HG02623 (cell line): ENCODE data around the gene UPB1.

Experiments
- ATAC-seq: cut with Tn5 transposase; IDR thresholded peaks from one replicate; pipeline ENCODE4 v1.9.1; 2021; ENCODE audit warnings: moderate library complexity; ENCODE audit not compliant: unreplicated experiment

The UPB1 gene

GRCh38 chr22:24503137-24503842 is 8.2 kb downstream of the UPB1 start:
- no peak for ATAC-seq

- no peak for ATAC-seq
Measured at GRCh38 chr22:24503843-24504338, 8.8 kb downstream of the UPB1 start.

- ATAC-seq = no peak
Measured at GRCh38 chr22:24504540-24504939, 9.4 kb downstream of the UPB1 start.

DNA sequence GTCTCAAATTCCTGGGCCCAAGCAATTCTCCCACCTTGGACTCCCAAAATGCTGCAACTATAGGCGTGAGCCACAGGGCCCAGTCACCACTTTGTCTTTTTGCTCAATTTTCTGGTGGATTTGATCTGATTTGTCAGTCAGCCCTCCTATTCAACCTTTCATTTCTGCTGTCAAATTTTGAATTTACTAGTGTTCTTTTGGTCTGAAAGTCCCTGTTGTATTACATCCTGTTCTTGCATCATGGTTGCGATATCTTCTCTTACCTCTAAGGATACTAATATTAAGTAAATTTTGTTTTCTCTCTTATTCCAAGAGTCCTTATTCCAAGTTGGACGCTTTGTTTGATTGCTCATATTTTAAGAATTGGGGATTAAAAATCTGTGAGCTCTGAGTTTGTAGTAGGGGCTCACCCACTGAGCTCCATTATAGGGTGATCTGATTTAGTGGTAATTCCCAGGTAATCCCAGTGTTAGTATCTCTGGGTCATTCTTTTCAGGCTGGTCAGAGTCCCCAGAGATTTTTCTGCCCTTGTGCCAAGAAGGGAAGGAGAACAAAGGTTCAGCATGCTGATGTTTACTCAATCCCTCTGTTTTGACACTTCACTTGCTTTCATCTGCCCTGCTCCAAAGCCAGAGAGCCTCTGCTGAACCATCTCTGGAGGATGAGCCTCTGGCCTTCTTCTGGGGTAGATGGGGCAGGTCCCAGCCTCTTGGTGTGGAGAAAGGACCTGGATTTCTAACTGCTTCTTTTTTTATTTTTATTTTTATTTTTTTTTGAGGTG is 10.0 kb downstream of the UPB1 start:
- no peak for ATAC-seq

DNA sequence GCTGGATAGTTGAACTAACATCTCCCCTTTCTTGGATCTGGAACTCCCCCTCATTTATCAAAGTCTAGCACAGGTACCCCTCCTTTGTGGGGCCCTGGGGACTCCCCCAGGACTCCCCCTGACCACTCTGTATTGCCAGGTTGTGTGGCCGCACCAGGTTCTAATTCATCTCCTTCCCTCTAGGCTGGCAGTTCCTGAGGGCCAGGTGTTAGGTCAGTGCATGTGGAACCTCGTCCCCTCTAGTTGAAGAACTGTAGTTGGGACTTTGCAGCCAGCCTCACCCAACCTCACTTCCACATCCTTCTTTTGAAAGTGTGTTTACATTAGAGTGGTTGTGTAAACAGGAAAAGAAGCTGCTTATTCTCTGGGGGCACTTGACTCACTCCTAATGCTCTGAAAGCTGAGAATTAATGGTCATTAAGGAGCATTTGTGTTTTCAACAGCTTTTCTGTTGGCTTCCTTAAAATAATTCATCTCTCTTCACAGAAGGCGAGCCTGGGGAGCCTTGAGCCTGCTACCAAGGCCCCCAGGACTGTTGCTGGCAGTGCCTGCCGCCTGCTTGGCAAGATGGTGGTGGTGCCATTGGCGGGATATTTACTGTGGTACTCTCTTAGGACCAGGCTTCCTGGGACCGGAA is 11.8 kb downstream of the UPB1 start:
- no peak for ATAC-seq

- no peak for ATAC-seq
Measured at GRCh38 chr22:24507716-24508115, 12.6 kb downstream of the UPB1 start.

DNA sequence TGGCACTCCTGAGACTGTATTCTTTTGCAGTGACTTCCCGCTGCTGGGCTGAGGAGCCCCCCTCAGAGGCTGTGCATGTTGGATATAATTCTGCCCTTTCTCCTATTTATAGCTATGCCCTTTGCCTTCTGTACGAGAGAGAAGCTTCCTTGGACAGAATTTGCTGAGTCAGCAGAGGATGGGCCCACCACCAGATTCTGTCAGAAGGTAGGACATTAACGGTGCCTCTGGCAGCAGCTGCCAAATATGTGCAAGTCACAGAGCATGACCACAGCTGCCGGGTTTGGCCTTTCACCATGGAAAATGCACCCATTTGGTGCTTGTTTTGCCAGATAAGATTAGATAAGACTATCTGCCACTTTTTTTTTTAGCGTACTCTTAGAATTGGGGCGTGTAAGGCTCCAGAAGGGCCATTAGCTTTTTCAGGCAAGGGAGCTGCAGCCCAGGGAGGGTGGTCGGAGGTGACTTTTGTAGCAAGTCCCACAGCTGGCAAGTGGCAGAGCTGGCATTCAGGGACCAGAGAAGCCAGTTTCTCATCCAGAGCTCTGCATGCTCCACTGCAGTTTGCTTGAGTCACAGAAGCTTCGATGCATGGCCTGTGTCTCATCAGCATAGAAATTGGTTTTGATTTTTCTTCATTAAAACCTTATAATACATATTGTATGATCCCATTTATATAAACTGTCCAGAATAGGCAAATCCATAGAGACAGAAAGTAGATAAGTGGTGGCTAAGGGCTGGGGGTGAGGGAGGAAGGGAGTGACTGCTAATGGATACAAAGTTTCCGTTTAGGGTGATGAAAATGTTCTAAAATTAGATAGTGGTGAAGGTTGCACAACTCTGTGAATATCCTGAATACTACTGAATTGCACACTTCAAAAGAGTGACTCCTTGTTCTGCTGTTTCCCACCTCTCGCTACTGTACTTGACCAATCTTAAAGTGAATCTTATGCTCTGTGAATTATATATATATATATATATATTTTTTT is 15.8 kb downstream of the UPB1 start:
- ATAC-seq = no peak

DNA sequence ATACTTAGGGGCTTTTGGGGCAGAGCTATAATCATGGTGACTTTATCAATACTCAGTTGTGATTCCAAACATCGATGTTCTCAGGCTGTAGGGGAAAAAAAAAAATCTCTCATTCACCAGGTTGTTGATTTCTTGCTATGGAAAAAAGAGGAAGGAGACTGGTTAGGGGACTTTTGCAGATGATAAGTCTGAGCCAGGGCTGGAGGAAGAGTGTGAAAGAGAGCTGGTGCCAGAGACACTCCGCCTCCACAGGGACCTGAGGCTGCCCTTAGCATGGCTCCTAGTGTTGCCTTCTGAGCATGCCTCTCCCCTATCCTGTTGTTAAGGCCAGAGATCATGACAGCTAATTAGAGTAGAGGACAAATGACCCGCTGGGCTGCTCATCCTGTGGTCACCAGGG is 16.9 kb downstream of the UPB1 start:
- ATAC-seq = no peak

DNA sequence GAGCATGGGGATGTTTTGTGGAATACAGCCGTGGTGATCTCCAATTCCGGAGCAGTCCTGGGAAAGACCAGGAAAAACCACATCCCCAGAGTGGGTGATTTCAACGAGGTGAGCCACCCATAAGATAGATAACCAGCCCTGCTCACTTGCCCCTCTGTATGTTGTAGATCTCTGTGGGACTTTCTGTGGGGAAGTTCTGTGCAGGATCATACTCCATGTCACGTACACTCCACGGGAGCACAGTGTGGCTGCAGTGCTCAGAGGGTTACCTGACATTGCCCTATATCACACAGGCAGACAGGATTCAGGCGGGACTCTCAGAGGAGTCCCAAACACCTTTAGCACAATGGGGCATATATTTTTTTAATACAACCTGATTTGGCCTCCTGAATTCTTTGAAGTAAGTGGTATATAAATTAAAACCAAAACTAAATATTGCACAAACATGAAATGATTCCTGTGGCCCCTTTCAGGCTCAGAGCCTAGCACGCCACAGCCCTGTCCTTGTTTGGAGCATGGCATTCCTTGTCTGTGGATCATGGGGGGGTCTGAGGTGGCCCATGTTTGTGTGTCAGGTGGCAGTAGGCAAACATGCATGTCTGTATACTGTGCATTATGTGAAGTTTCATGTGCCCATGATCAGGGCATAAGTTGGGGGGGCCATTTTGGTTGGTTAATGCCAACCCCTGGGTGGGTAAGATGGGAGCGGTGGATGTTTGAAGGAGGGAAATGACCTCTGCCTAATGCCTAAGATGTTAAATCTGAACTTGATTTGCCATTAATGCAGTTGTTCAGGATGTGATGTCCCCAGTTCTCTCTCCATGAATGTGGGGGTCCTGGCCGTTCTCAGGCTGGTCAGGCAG is 18.5 kb downstream of the UPB1 start:
- no peak for ATAC-seq

DNA sequence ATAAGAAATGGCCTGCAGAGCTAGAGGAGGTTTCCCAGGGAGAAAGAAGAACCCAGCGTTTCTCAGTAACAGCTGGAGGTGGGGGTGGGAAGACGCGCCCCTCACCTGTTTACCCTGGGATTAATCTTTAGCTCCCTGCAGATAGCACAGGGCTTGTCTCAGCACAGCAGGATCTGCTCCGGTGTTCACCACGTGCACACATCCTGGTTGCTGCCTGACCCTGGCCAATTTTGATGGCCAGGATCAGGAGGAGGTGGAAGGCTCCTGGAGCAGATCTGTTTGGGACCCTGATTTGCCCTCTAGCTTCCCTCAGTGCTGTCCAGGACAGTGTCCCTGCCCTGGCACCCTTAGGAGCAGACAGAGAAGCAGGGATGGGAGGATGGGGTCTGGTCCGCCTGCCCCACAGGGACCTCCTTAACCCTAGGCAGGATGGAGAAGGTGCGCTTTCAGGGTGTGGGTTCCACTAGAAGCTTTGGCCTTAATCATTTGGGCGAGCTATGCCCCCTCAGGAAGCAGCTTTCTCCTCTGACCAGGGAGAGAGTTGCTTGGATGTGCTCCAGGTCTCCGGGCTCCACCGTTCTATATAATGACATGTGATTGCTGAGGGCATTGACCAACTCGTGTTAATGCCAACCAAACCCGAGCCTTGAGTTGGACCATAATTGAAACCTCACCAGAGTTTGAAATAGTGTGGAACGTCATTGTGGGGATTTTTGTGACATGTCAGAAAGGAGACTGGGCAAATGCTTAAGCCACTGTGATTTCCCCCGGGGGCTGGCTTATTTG is 19.3 kb downstream of the UPB1 start:
- ATAC-seq = no peak

DNA sequence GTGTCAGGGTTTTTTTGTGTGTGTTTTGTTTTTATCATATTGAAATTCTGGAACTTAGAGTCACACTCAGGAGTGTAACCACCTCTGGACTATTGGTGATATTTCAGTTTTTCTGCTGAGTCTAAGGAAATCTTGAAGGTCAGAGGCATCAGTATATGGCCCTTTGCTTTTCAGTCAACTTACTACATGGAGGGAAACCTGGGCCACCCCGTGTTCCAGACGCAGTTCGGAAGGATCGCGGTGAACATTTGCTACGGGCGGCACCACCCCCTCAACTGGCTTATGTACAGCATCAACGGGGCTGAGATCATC is 19.9 kb downstream of the UPB1 start:
- ATAC-seq = no peak

DNA sequence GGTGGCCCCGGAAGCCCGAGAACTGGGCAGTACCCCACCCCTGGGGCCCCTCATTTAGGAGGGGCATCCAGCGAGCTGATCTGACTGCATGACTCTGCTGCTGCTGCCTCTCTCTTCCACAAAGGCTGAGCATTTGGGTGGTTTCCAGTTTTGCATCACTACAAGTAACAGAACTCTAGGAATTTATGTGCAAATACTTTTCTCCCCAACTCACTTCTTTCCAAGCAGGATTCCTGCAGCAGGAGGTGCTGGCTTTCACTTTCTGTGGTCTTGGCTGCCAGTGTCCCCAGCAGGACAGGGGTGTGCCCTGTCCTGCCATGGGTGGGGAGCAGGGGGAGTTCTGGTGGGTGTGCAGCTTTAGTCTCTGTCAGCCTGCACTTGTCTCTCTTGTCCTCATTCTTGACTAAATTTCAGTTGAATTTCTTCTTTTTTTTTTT is 21.2 kb downstream of the UPB1 start:
- no peak for ATAC-seq

GRCh38 chr22:24517446-24517845 is 22.3 kb downstream of the UPB1 start:
- ATAC-seq = no peak

DNA sequence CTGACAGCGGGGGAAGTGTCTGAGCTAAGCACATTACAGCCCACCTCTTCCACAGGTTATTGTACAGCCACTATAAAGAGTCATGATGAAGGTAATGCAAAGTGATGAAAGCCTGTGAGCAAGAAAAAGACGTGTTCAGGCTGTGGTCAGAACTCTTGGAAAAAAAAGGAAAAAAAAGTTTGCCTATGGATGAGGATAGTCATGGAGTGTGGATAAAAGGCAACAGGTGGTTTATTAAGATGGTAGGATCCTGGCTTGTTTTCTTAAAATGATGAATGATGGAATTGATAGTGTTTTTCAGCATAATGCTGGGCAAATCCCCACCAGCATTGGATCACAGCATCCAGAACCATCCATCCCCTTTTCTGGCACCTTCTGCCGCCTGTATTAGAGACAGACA is 23.1 kb downstream of the UPB1 start:
- ATAC-seq = no peak

DNA sequence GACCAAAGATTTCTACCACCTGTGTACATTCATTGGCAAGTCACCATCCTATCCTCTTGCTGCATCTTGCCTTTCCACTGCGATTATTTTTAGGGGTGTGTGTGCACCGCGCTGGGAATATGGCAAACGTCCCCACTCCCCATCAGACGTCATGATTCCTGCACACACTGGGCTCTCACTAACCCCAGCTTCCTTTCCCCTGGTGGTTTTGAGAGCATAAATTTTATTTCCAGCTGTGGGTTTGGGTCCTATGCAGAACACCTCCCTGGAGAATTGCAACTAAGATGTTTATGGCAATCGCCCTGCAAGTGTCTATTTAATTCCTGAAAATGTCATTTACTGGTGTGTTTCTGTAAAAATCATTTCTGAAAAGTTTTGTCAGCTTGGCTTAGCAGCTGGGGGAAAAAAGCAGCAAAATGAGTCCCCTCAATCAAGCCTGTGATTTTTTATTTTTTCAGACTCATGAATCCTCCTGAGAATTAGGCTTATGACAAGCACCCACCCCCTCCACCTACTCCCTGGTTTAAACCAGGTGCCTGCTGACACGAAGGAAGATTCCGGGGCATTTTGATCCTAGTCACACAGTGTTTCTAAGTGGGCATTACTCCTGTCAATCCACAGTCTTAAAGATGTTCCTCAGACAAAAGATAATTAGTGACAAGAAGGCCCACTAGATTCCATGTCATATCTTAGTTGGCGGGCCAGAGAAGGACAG is 23.8 kb downstream of the UPB1 start:
- no peak for ATAC-seq

GRCh38 chr22:24519496-24519895 is 24.4 kb downstream of the UPB1 start:
- ATAC-seq = no peak

DNA sequence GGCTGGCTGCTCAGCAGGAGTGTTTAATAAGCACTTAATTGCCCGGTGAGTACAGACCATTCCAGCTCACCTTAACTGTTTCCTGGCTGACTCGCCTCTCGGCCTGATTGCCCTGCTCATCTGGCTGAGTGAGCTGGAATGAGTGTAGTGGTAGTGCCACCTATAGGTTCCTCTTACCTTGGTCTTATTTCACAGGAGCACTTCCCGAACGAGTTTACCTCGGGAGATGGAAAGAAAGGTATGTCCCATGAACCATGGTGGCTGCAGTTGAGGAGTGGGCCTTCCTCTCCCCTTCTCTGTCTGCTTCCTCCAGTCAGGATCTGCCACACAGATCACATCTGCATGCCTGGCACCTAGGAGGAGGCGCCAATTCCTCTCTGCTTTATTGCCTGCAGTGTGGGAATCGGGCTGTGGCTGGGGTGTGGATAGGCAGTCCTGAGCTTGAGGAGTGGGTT is 26.7 kb downstream of the UPB1 start:
- ATAC-seq = no peak

DNA sequence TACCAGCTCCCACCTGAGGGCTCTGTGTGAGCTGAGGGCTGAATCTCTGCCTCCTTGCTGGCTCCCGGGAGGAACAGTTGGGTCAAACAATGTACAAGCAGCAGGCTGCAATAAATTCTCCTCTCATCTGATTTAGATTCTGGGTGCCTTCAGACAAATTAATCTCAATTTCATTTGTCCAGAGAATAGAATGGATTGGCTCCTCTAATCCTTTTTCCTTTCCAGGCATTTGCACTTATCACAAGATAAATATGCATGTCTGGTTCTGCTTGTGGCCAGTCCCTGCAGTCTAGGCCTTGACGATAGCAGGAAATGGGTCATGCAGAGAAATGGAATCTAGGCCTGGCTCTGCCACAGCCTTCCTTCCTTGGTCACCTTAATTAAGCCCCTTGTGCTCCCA is 28.7 kb downstream of the UPB1 start:
- no peak for ATAC-seq
